Testis (tissue), 3 donors: Measurements from ENCODE around the gene EHD2. TPM values are rescaled to one million over a fixed set of nuclear protein-coding genes. Genes with fewer than 3 reads are reported as not detected.
A peak's percentile ranks its signal among the peaks of the same experiment; 100 is the strongest.

Source experiments
- DNase-seq: peaks from one replicate; pipeline ENCODE4 v3.0.0-alpha.2; 2019
- H3K27ac ChIP-seq, 2 donors: fragments of 200-600 bp; sonication (generic); one replicate each; pipeline ENCODE4 v1.5.1; 2019
- H3K27me3 ChIP-seq: fragments of 200-600 bp; sonication (generic); one replicate; pipeline ENCODE4 v1.5.1; 2019
- H3K36me3 ChIP-seq: fragments of 200-600 bp; sonication (generic); one replicate; pipeline ENCODE4 v1.5.1; 2017; ENCODE audit warnings: low read depth; ENCODE audit errors: missing control alignments
- H3K4me1 ChIP-seq: fragments of 200-600 bp; sonication (generic); one replicate; pipeline ENCODE4 v1.5.1; 2019
- H3K4me3 ChIP-seq, 2 donors: fragments of 200-600 bp; sonication (generic); one replicate each; pipeline ENCODE4 v1.5.1; 2017 to 2019
- H3K9me3 ChIP-seq: fragments of 200-600 bp; sonication (generic); one replicate; pipeline ENCODE4 v1.5.1; 2017
- POLR2A ChIP-seq: fragments of 450-650 bp; IDR thresholded peaks from one replicate; pipeline ENCODE4 v1.6.1; 2017; ENCODE audit warnings: antibody characterized with exemption, mild to moderate bottlenecking, moderate library complexity
- WGBS, 2 donors: methylation state at CpG; one replicate each; pipeline ENCODE4 v1.1.5; 2018; 5-methylcytosine and 5-hydroxymethylcytosine counted together
- intact Hi-C: fragments of 100-400 bp; cut with DNase I; formaldehyde crosslinking; loops from one replicate; pipeline ENCODE4 v1.15.1; 2023; ENCODE audit warnings: low total_unique reads
- polyA plus RNA-seq: library from polyadenylated mRNA; stranded (reverse); fragments of 350-450 nt; fragmentation: Illumina TruSeq; extraction: RNeasy Lipid Tissue Mini Kit (QIAGEN cat#74804); gene quantifications from one replicate; pipeline ENCODE4 v1.2.3, GENCODE V29; 2014; ENCODE audit warnings: low read depth, low replicate concordance; ENCODE audit not compliant: insufficient read depth
- total RNA-seq, 2 donors: library from RNA; depleted of rRNA; stranded (reverse); fragments of >200 nt; gene quantifications; one replicate each; pipeline ENCODE4 v1.2.3, GENCODE V29; 2016
- TF ChIP-seq, protein P1 (sequence below), 3 experiments: fragments of 450-650 bp in 2 of 3; fragments of 200-600 bp in 1 of 3; sonication (generic) in 1 of 3; IDR thresholded peaks; one replicate each; pipeline ENCODE4 v1.5.1; 2016 to 2019; ENCODE audit warnings: antibody characterized with exemption in 3 of 3, mild to moderate bottlenecking in 2 of 3, moderate library complexity in 1 of 3

EHD2 gene
- total and polyA plus RNA-seq, 3 donors from 2014 or later, result 26.8 to 37.0 (median 33.9) TPM

DNA sequence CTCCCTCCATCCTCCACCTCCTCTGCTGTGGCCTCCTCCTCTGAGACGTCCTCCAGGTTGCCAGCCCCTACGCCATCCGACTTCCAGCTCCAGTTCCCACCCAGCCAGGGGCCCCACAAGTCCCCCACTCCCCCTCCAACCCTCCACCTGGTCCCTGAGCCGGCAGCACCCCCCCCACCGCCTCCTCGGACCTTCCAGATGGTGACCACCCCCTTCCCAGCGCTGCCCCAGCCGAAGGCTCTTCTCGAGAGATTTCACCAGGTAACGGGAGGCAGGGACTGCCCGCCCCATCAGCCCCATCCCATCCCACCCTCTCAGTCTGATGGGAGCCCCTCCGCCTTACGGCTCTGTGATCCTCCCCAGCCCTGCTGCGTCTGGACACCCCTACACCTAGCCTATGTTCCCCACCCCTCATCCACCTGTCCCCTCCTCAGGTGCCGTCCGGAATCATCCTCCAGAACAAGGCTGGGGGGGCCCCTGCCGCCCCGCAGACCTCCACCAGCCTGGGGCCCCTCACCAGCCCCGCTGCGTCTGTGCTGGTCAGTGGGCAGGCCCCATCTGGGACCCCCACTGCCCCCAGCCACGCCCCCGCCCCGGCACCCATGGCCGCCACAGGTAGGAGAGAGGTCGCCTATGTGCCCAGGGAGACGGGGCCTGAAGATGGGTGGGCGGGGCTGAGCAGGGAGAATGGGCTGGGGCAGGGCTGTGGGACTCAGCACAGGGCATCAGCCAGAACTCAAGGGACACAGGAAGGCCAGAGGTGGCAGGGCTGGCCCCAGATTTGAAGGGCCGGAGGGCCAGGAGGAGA, 18.6 kb upstream of the EHD2 start:
- intact Hi-C loops, result loop anchor here (5.0 kb wide), 1 partner anchor 257 kb away; no protein-coding TSS in a partner anchor
- no peak overlapping the region for H3K4me3 ChIP-seq
- no peak overlapping the region for H3K27ac ChIP-seq
- no peak for DNase-seq
- WGBS, 2 donors, result 92 to 93% methylated on average over 16 to 28 of the region's 28 CpGs
- H3K9me3 ChIP-seq, result no peaks in the 10 kb centered on the region
- H3K27me3 ChIP-seq, result no peaks in the 10 kb centered on the region
- H3K36me3 ChIP-seq, result no peaks in the 10 kb centered on the region
- H3K4me1 ChIP-seq, result peaks cover 5% of the 10 kb centered on the region
- TF ChIP-seq POLR2A, result no peak
- TF ChIP-seq, protein P1, sequence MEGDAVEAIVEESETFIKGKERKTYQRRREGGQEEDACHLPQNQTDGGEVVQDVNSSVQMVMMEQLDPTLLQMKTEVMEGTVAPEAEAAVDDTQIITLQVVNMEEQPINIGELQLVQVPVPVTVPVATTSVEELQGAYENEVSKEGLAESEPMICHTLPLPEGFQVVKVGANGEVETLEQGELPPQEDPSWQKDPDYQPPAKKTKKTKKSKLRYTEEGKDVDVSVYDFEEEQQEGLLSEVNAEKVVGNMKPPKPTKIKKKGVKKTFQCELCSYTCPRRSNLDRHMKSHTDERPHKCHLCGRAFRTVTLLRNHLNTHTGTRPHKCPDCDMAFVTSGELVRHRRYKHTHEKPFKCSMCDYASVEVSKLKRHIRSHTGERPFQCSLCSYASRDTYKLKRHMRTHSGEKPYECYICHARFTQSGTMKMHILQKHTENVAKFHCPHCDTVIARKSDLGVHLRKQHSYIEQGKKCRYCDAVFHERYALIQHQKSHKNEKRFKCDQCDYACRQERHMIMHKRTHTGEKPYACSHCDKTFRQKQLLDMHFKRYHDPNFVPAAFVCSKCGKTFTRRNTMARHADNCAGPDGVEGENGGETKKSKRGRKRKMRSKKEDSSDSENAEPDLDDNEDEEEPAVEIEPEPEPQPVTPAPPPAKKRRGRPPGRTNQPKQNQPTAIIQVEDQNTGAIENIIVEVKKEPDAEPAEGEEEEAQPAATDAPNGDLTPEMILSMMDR (IDR thresholded peaks at IDR 0.05), result no peak

DNA sequence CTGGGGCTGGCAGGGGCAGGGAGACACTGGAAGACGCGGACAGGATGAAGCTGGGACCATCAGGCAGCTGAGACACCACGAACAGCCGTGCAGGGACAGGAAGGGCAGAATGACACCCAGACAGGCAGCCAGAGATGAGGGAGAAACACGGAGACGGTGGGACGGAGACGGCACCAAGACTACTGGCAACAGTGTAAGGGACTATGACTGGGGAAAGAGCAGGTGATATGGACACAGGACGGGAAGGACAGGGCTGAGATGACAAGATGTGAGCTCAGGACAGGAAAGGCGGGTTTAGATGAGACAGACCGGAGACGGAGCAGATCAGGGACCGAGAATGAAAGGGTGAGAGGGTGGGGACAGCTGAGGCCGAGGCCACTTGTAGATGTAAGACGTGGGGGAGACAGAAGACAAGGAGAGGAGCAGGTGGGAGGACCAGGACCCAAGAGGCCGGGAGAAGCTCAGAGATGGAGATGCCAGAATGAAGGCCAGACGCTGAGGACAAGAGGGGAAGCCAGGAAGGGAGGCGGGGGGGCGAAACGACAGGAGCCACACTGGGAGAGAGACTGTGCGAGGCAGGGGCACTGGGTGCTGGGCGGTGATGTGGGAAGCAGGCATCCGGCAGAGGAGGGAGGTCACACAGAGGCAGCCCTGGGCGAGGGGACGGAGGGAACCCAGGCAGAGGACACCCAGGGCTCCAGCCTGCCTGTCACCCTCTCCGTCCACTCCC, 17.5 kb upstream of the EHD2 start:
- WGBS, 2 donors, result 82 to 84% methylated on average over 24 to 26 of the region's 26 CpGs
- intact Hi-C loops, result loop anchor here (5.0 kb wide), 1 partner anchor 258 kb away; no protein-coding TSS in a partner anchor
- H3K27me3 ChIP-seq, result no peaks in the 10 kb centered on the region
- H3K4me1 ChIP-seq, result peaks cover 5% of the 10 kb centered on the region
- no peak for DNase-seq
- H3K9me3 ChIP-seq, result no peaks in the 10 kb centered on the region
- H3K36me3 ChIP-seq, result no peaks in the 10 kb centered on the region
- no peak overlapping the region for H3K4me3 ChIP-seq
- H3K27ac ChIP-seq, result no peak overlapping the region
- TF ChIP-seq POLR2A, result no peak
- TF ChIP-seq, protein P1 (IDR thresholded peaks at IDR 0.05), result no peak

DNA sequence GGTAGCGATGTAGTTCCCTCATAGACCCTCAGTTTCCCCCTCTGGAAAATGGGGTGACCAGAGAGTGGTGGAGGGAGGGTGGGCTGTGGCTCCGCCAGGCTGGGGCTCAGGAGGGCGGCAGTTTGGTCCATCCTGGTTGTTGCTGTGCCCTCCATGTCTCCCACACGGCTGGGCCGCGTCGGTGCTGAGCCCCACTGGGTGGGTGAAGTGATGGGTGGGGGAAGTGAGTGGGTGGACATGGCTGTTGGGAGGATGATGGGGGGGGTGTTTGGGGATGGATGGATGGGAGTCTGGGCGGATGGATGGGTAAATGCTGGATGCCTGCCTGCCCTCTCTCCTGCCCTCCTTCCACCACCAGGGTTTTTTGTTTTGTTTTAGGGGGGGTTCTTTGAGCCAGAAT, 16.6 kb upstream of the EHD2 start:
- H3K36me3 ChIP-seq, result no peaks in the 10 kb centered on the region
- H3K27ac ChIP-seq, result no peak overlapping the region

DNA sequence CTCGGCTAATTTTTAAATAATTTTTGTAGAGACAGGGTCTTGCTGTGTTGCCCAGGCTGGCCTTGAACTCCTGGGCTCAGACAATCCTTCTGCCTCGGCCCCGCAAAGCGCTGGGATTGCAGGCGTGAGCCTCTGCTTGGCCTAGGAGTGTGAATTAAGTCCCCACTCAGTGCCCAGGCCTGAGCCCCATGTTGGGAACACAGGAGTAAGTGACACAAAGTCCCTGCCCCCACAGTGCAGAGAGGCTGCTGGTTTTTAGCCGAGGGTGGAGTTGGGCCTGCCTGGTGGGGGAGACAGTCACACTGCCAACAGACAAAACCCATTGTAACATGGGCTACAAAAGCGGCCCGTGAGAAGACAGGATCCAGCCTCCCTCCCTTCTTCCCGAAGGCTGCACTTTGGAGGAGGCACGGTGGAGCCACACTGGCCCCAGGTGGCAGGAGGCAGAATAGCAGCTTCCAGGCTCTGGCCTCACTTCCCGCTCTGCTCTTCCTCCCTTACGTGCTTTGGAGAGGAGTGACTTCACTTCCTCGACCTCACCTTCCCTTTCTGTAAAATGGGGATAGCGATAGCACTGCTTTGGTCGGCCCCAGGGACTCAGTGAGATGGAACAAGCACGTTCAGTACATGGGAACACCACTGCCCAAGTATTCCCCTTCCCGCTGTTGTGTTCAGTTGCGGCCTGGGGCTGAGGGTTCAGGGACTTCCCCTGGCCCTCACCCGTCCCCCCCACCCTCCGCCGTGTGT, 15.2 kb upstream of the EHD2 start:
- peak; percentile 87 for DNase-seq
- intact Hi-C loops, result loop anchor here (5.0 kb wide), 1 partner anchor 261 kb away; no protein-coding TSS in a partner anchor
- TF ChIP-seq POLR2A, result no peak
- TF ChIP-seq, protein P1 (IDR thresholded peaks at IDR 0.05), result peak; percentile 87 to 97 (median 95)
- H3K9me3 ChIP-seq, result no peaks in the 10 kb centered on the region
- H3K27me3 ChIP-seq, result no peaks in the 10 kb centered on the region
- WGBS, 2 donors, result 18 to 30% methylated on average over 13 to 21 of the region's 21 CpGs
- H3K36me3 ChIP-seq, result no peaks in the 10 kb centered on the region
- peaks cover 5% of the 10 kb centered on the region for H3K4me1 ChIP-seq
- no peak overlapping the region for H3K4me3 ChIP-seq
- H3K27ac ChIP-seq, result no peak overlapping the region

More for the DNA sequence above, 16.6 kb upstream of the EHD2 start:
- intact Hi-C loops, result loop anchor here (5.0 kb wide), 1 partner anchor 259 kb away; no protein-coding TSS in a partner anchor
- Histone ChIP-seq H3K27me3 (no peaks in the 10 kb centered on the region), H3K4me3 (no peak overlapping the region), H3K4me1 (peaks cover 5% of the 10 kb centered on the region), H3K9me3 (no peaks in the 10 kb centered on the region)
- TF ChIP-seq, protein P1 (IDR thresholded peaks at IDR 0.05), result no peak
- TF ChIP-seq POLR2A, result no peak
- 91 to 93% methylated on average over 7 to 8 of the region's 8 CpGs for WGBS, 2 donors
- no peak for DNase-seq
